H9 (cell line): ENCODE results near the gene MIPOL1. TPM values are rescaled to one million over a fixed set of nuclear protein-coding genes. Genes with fewer than 3 reads are reported as not detected.

Experiments
- DNase-seq: peaks from one replicate; pipeline ENCODE4 v3.0.0-alpha.2; 2017
- H2AFZ ChIP-seq: one replicate; pipeline ENCODE4 v1.6.1; 2013; ENCODE audit warnings: mild to moderate bottlenecking, low read length, control low read depth, moderate library complexity
- H2AK5ac ChIP-seq: 2 replicates; pipeline ENCODE4 v1.6.1; 2013; ENCODE audit warnings: low read length, control low read depth, mixed read lengths; ENCODE audit not compliant: insufficient read length
- H2BK120ac ChIP-seq: one replicate; pipeline ENCODE4 v1.6.1; 2013; ENCODE audit warnings: low read depth, mild to moderate bottlenecking, low read length, control low read depth, inconsistent platforms; ENCODE audit not compliant: poor library complexity, severe bottlenecking
- H2BK12ac ChIP-seq: 2 replicates; pipeline ENCODE4 v1.6.1; 2013; ENCODE audit warnings: low read length, control low read depth, mixed read lengths, low read depth; ENCODE audit not compliant: insufficient read length
- H2BK15ac ChIP-seq: 2 replicates; pipeline ENCODE4 v1.6.1; 2013; ENCODE audit warnings: low read depth, low read length, control low read depth
- H2BK20ac ChIP-seq: one replicate; pipeline ENCODE4 v1.6.1; 2013; ENCODE audit warnings: low read depth, mild to moderate bottlenecking, low read length, control low read depth, inconsistent platforms; ENCODE audit not compliant: poor library complexity, severe bottlenecking
- H2BK5ac ChIP-seq: 2 replicates; pipeline ENCODE4 v1.6.1; 2013; ENCODE audit warnings: low read length, control low read depth, mixed read lengths; ENCODE audit not compliant: insufficient read length
- H3K14ac ChIP-seq: 2 replicates; pipeline ENCODE4 v1.6.1; 2013; ENCODE audit warnings: low read length, control low read depth; ENCODE audit not compliant: insufficient read depth
- H3K18ac ChIP-seq: 2 replicates; pipeline ENCODE4 v1.6.1; 2013; ENCODE audit warnings: low read depth, mild to moderate bottlenecking, mixed read lengths, low read length, control low read depth; ENCODE audit not compliant: insufficient read length
- H3K23ac ChIP-seq: 2 replicates; pipeline ENCODE4 v1.6.1; 2013; ENCODE audit warnings: low read length, control low read depth, mixed read lengths, low read depth; ENCODE audit not compliant: insufficient read length
- H3K23me2 ChIP-seq: 2 replicates; pipeline ENCODE4 v1.6.1; 2013; ENCODE audit warnings: low read depth, mild to moderate bottlenecking, mixed read lengths, low read length, control low read depth; ENCODE audit not compliant: insufficient read length, poor library complexity, severe bottlenecking
- H3K27ac ChIP-seq: 2 replicates; pipeline ENCODE4 v1.5.1; 2013; ENCODE audit warnings: low read length, control low read depth, mixed read lengths, low read depth; ENCODE audit not compliant: insufficient read length
- H3K27me3 ChIP-seq: 2 replicates; pipeline ENCODE4 v1.6.1; 2013; ENCODE audit warnings: low read length, control low read depth, inconsistent platforms; ENCODE audit not compliant: insufficient read depth
- H3K4ac ChIP-seq: 2 replicates; pipeline ENCODE4 v1.6.1; 2013; ENCODE audit warnings: low read depth, mild to moderate bottlenecking, control low read depth, inconsistent platforms, low read length, moderate library complexity
- H3K4me1 ChIP-seq: 2 replicates; pipeline ENCODE4 v1.6.1; 2013; ENCODE audit warnings: low read length, control low read depth, inconsistent platforms; ENCODE audit not compliant: insufficient read depth
- H3K4me2 ChIP-seq: 2 replicates; pipeline ENCODE4 v1.6.1; 2013; ENCODE audit warnings: low read length, control low read depth, mixed read lengths; ENCODE audit not compliant: insufficient read length, insufficient read depth
- H3K56ac ChIP-seq: 2 replicates; pipeline ENCODE4 v1.6.1; 2013; ENCODE audit warnings: low read depth, mild to moderate bottlenecking, mixed read lengths, low read length, control low read depth; ENCODE audit not compliant: insufficient read length
- H3K79me1 ChIP-seq: 2 replicates; pipeline ENCODE4 v1.6.1; 2013; ENCODE audit warnings: low read depth, mild to moderate bottlenecking, moderate library complexity, low read length, control low read depth, inconsistent platforms; ENCODE audit not compliant: insufficient read depth, poor library complexity, severe bottlenecking
- H3K79me2 ChIP-seq: 2 replicates; pipeline ENCODE4 v1.6.1; 2013; ENCODE audit warnings: low read length, control low read depth, inconsistent platforms; ENCODE audit not compliant: insufficient read depth
- H3K9ac ChIP-seq: 2 replicates; pipeline ENCODE4 v1.6.1; 2013; ENCODE audit warnings: low read length, control low read depth, mixed read lengths; ENCODE audit not compliant: insufficient read length; ENCODE audit errors: extremely low read depth
- H3K9me3 ChIP-seq: one replicate; pipeline ENCODE4 v1.6.1; 2013; ENCODE audit warnings: low read depth, low read length, inconsistent platforms; ENCODE audit not compliant: control insufficient read depth
- H3T11ph ChIP-seq: one replicate; pipeline ENCODE4 v1.6.1; 2013; ENCODE audit warnings: mild to moderate bottlenecking, low read length, control low read depth, inconsistent platforms
- H4K20me1 ChIP-seq: one replicate; pipeline ENCODE4 v1.6.1; 2013; ENCODE audit not compliant: control insufficient read depth, insufficient read length, insufficient read depth
- H4K5ac ChIP-seq: 2 replicates; pipeline ENCODE4 v1.6.1; 2013; ENCODE audit warnings: low read depth, mild to moderate bottlenecking, mixed read lengths, low read length, control low read depth; ENCODE audit not compliant: insufficient read length
- H4K8ac ChIP-seq: replicated peaks from 2 replicates; pipeline ENCODE4 v1.6.1; 2013; ENCODE audit warnings: low read length, control low read depth, mixed read lengths, low read depth; ENCODE audit not compliant: insufficient read length
- H4K91ac ChIP-seq: 2 replicates; pipeline ENCODE4 v1.6.1; 2013; ENCODE audit warnings: low read depth, mild to moderate bottlenecking, moderate library complexity, mixed read lengths, low read length, control low read depth; ENCODE audit not compliant: insufficient read length
- H3K27ac Mint-ChIP-seq, 3 experiments: 2 replicates in 2 of 3; 3 replicates in 1 of 3; pipeline ENCODE4 v1.8.0; 2020 to 2021; ENCODE audit warnings: mixed read lengths in 3 of 3, mild to moderate bottlenecking in 1 of 3, moderate library complexity in 1 of 3
- H3K27me3 Mint-ChIP-seq: 2 replicates; pipeline ENCODE4 v1.8.0; 2021; ENCODE audit warnings: low read depth, mild to moderate bottlenecking, moderate library complexity, mixed read lengths
- H3K36me3 Mint-ChIP-seq, 3 experiments: 2 replicates in 2 of 3; 3 replicates in 1 of 3; pipeline ENCODE4 v1.8.0; 2020 to 2021; ENCODE audit warnings: low read depth in 3 of 3, mixed read lengths in 3 of 3; ENCODE audit not compliant: insufficient read depth in 1 of 3
- H3K4me1 Mint-ChIP-seq, 2 experiments: 2 replicates each; pipeline ENCODE4 v1.8.0; 2020; ENCODE audit warnings: mixed read lengths in 2 of 2
- H3K4me3 Mint-ChIP-seq, 2 experiments: 2 replicates in 1 of 2; 3 replicates in 1 of 2; pipeline ENCODE4 v1.8.0; 2020 to 2021; ENCODE audit warnings: mild to moderate bottlenecking in 2 of 2, mixed read lengths in 2 of 2, moderate library complexity in 1 of 2
- H3K9me3 Mint-ChIP-seq, 2 experiments: 2 replicates in 1 of 2; 3 replicates in 1 of 2; pipeline ENCODE4 v1.8.0; 2020; ENCODE audit warnings: mild to moderate bottlenecking in 2 of 2, mixed read lengths in 2 of 2, moderate library complexity in 1 of 2
- CTCF ChIP-seq: fragments of 200-600 bp; sonication (generic); conservative IDR thresholded peaks from 3 replicates; pipeline ENCODE4 v1.8.0; 2021; ENCODE audit warnings: antibody characterized with exemption, mild to moderate bottlenecking
- WGBS: extraction: QIAGEN DNeasy Blood & Tissue Kit; methylation state at CpG from one replicate; pipeline ENCODE4 v1.1.7; 2013; ENCODE audit warnings: missing lambda C conversion rate, low lambda C conversion rate, mixed read lengths; ENCODE audit not compliant: insufficient read length; ENCODE audit errors: extremely low coverage; 5-methylcytosine and 5-hydroxymethylcytosine counted together
- total RNA-seq: library from RNA; stranded (reverse); gene quantifications from 2 replicates; pipeline ENCODE4 v1.2.1, GENCODE V29; 2021

Gene MIPOL1
- total RNA-seq, 1 experiment from 2014 or later, result 15.6 TPM

- Mint-ChIP-seq H3K9me3 (no peaks in the 10 kb centered on the region), H3K36me3 (peaks cover 2 to 5% (median 2%) of the 10 kb centered on the region in 3 experiments; a peak in 3 of 7 replicates), H3K27me3 (no peaks in the 10 kb centered on the region), H3K4me3 (no peak overlapping the region), H3K27ac (no peak overlapping the region; a peak in 1 of 7 replicates), H3K4me1 (peaks cover 7 to 9% of the 10 kb centered on the region in 2 experiments)
- Histone ChIP-seq H3K79me2 (no peaks in the 10 kb centered on the region), H2BK15ac (no peak overlapping the region), H3K4ac (no peak overlapping the region), H3K23ac (no peak overlapping the region), H4K5ac (no peak overlapping the region), H3K4me2 (no peak overlapping the region), H3K9me3 (no peaks in the 10 kb centered on the region), H3K79me1 (no peaks in the 10 kb centered on the region), H2BK120ac (no peak overlapping the region), H2AFZ (no peak overlapping the region), H3K18ac (no peak overlapping the region), H3K9ac (no peak overlapping the region), H3T11ph (no peak overlapping the region), H3K27ac (no peak overlapping the region), H4K91ac (no peak overlapping the region), H2BK20ac (no peak overlapping the region), H3K23me2 (no peaks in the 10 kb centered on the region), H3K27me3 (no peaks in the 10 kb centered on the region), H4K20me1 (no peaks in the 10 kb centered on the region), H2AK5ac (no peak overlapping the region), H3K14ac (no peak overlapping the region), H3K4me1 (no peaks in the 10 kb centered on the region), H2BK12ac (no peak overlapping the region), H3K56ac (no peak overlapping the region), H4K8ac (no peak overlapping the region), H2BK5ac (no peak overlapping the region)
- no CpG with 5 or more reads among the region's 3 CpGs for WGBS
- no peak for DNase-seq
- no peak for TF ChIP-seq CTCF
These were observed 179.3 kb downstream of the MIPOL1 start for GRCh38 chr14:37376944-37377609.
